Heart right ventricle (tissue), 16 donors: ENCODE results near the gene TMEM198. TPM values are rescaled to one million over a fixed set of nuclear protein-coding genes. Genes with fewer than 3 reads are reported as not detected.

Source experiments
- ATAC-seq, 8 donors: fragments of 200-7000 bp; cut with Tn5 transposase; one replicate each; pipeline ENCODE4 v1.9.1; 2020; ENCODE audit warnings: mild to moderate bottlenecking in 8 of 8, moderate library complexity in 8 of 8, moderate number of reproducible peaks in 1 of 8
- DNase-seq, 2 donors: peaks; one replicate each; pipeline ENCODE4 v3.0.0-alpha.2; 2020
- H3K27ac ChIP-seq, 10 donors: fragments of 200-600 bp; sonication (generic) in 2 of 10; one replicate each; pipeline versions ENCODE4 v1.5.0 to v1.8.0; 2020 to 2022; ENCODE audit warnings: mild to moderate bottlenecking in 3 of 10
- H3K27me3 ChIP-seq, 7 donors: fragments of 200-600 bp; one replicate each; pipeline ENCODE4 v1.8.0; 2021 to 2022; ENCODE audit warnings: mild to moderate bottlenecking in 2 of 7
- H3K36me3 ChIP-seq, 9 donors: fragments of 200-600 bp; sonication (generic) in 1 of 9; one replicate each; pipeline versions ENCODE4 v1.5.0 to v1.8.0; 2020 to 2022; ENCODE audit warnings: mild to moderate bottlenecking in 2 of 9
- H3K4me1 ChIP-seq, 9 donors: fragments of 200-600 bp; sonication (generic) in 1 of 9; one replicate each; pipeline versions ENCODE4 v1.5.0 to v1.8.0; 2020 to 2022; ENCODE audit warnings: mild to moderate bottlenecking in 4 of 9
- H3K4me3 ChIP-seq, 10 donors: fragments of 200-600 bp; sonication (generic) in 2 of 10; one replicate each; pipeline versions ENCODE4 v1.5.0 to v1.8.0; 2020 to 2022; ENCODE audit warnings: mild to moderate bottlenecking in 7 of 10, moderate library complexity in 2 of 10
- H3K9me3 ChIP-seq, 11 donors: fragments of 200-600 bp in 10 of 11; sonication (generic) in 2 of 11; one replicate each; pipeline versions ENCODE4 v1.5.0 to v1.8.0; 2013 to 2022; ENCODE audit warnings: mild to moderate bottlenecking in 2 of 11, control low read depth in 1 of 11, moderate library complexity in 1 of 11
- CTCF ChIP-seq, 9 donors: fragments of 200-600 bp; sonication (generic) in 2 of 9; IDR thresholded peaks; one replicate each; pipeline versions ENCODE4 v1.5.0 to v1.8.0; 2021 to 2022; ENCODE audit warnings: antibody characterized with exemption in 9 of 9, mild to moderate bottlenecking in 5 of 9, moderate library complexity in 1 of 9
- WGBS, 2 donors: extraction: QIAGEN DNeasy Blood & Tissue Kit; methylation state at CpG; one replicate each; pipeline ENCODE4 v1.1.7; 2013; ENCODE audit warnings: inconsistent platforms in 1 of 2; 5-methylcytosine and 5-hydroxymethylcytosine counted together
- intact Hi-C, 10 donors: fragments of 100-400 bp; cut with DNase I; formaldehyde crosslinking; loops; one replicate each; pipeline versions ENCODE4 v1.11.1 to v1.14.2; 2022
- polyA plus RNA-seq, 2 donors: library from polyadenylated mRNA; stranded (reverse); fragments of 200-250 nt; gene quantifications; one replicate each; pipeline ENCODE4 v1.2.3, GENCODE V29; 2013
- total RNA-seq, 10 donors: library from RNA; stranded (reverse); fragmentation: NEBNext Ultra II Directional in 3 of 10; extraction: Animal tissue kit (Norgen Biotek cat#: 25700) in 3 of 10; gene quantifications; one replicate each; pipeline versions ENCODE4 v1.2.1 to v1.2.4, GENCODE V29; 2021 to 2023
- donor health status: Arrhythmogenic right ventricular cardiomyopathy.
- donor health status: ischemic (EF 13 %, LVEDD 7.1; RV severe dilation, severe dysfunction).
- donor health status: healthy with polysubstance abuse.
- donor health status: DM: no; HTN: yes; CAD: no.
- donor health status: DM: no; HTN: no; CAD: no.
- donor health status: ischemic (EF 25% LVEDD 6.9; RV normal size, moderate dysfunction).
- donor health status: ischemic (EF 25% LVEDD 5.7; RV mildly dilated, moderate dysfunction).
- donor health status: healthy.
- donor health status: DM: yes; HTN: yes; CAD: no.
- donor health status: Ischemic cardiomyopathy.
- donor health status: ischemic (EF 35%, LVEDD 5.7; RV mildly dilated, moderate dysfunction).
- donor health status: nonischemic (EF 11% LVEDD 7.7; RV severe dilation, severe dysfunction).
- donor health status: DM: yes; HTN: yes; CAD: no.
- donor health status: PGD.
- donor health status: ischemic (EF 29% LVEDD 5.4; RV normal size, mild dysfunction).
- donor health status: nonischemic (EF 23%, LVEDD 6.1; RV moderate dilation, normal function).

TMEM198 gene
- total and polyA plus RNA-seq, 12 donors: 0.59 to 10.7 (median 1.9) TPM

- peaks cover 0 to 25% (median 7%) of the 10 kb centered on the region in 9 donors for H3K4me1 ChIP-seq
- H3K9me3 ChIP-seq: no peaks in the 10 kb centered on the region
- intact Hi-C loops: no loop called here
- WGBS, 2 donors: 85 to 94% methylated on average over 2 of the region's 2 CpGs
- DNase-seq (no peak), ATAC-seq (no peak)
- TF ChIP-seq CTCF (IDR thresholded peaks at IDR 0.05): no peak
- H3K4me3 ChIP-seq: no peak overlapping the region
- no peaks in the 10 kb centered on the region for H3K27me3 ChIP-seq
- peak overlapping the region in 5 of 10 donors; percentile 26 to 38 (median 30) for H3K27ac ChIP-seq
- H3K36me3 ChIP-seq: no peaks in the 10 kb centered on the region
Observed at GRCh38 chr2:219593154-219593553, 49.3 kb downstream of the TMEM198 start.

GRCh38 chr2:219595256-219595655 is 51.4 kb downstream of the TMEM198 start:
- intact Hi-C loops: loop anchor here in 3 of 10 donors (5.0 kb wide), 3 partner anchors 43 to 53 kb away; partner anchors contain the start of genes CHPF (in 1 of the 3) and TMEM198 (in 1 of the 3)
- H3K9me3 ChIP-seq: no peaks in the 10 kb centered on the region
- WGBS, 2 donors: 8 to 21% methylated on average over 3 of the region's 3 CpGs
- H3K36me3 ChIP-seq: no peaks in the 10 kb centered on the region
- TF ChIP-seq CTCF (IDR thresholded peaks at IDR 0.05): no peak
- peaks cover 0 to 31% (median 11%) of the 10 kb centered on the region in 9 donors for H3K4me1 ChIP-seq
- ATAC-seq (no peak), DNase-seq (no peak)
- H3K27ac ChIP-seq: peak overlapping the region in 6 of 10 donors; percentile 47 to 97 (median 76)
- no peaks in the 10 kb centered on the region for H3K27me3 ChIP-seq
- no peak overlapping the region for H3K4me3 ChIP-seq

- Histone ChIP-seq H3K27me3 (no peaks in the 10 kb centered on the region), H3K27ac (peak overlapping the region; percentile 87 to 97 (median 94)), H3K4me1 (peaks cover 0 to 31% (median 11%) of the 10 kb centered on the region in 9 donors), H3K36me3 (peaks cover 0 to 15% (median 6%) of the 10 kb centered on the region in 9 donors), H3K9me3 (no peaks in the 10 kb centered on the region), H3K4me3 (peak overlapping the region; percentile 46 to 80 (median 70))
- no peak for TF ChIP-seq CTCF (IDR thresholded peaks at IDR 0.05)
- DNase-seq (no peak), ATAC-seq (peak in 7 of 8 donors; percentile 1 to 29 (median 7))
- intact Hi-C loops: loop anchor here in 4 of 10 donors (2.0 to 5.0 kb wide), 5 partner anchors 26 to 55 kb away; partner anchors contain the start of genes CHPF (in 2 of the 4), OBSL1 (in 1 of the 4) and TMEM198 (in 1 of the 4)
- 6 to 11% methylated on average over 19 of the region's 19 CpGs for WGBS, 2 donors
Observed at GRCh38 chr2:219596954-219597551, 53.2 kb downstream of the TMEM198 start.

GRCh38 chr2:219597552-219598307 is 53.9 kb downstream of the TMEM198 start, which contains the start of gene STK11IP:
Gene STK11IP (plus strand): TSS chr2:219597857. CDS start chr2:219598120, 263 bp downstream.
- ATAC-seq: peak; percentile 96 to 99 (median 98)
- no peaks in the 10 kb centered on the region for H3K27me3 ChIP-seq
- H3K27ac ChIP-seq: peak within 1 kb of the TSS; percentile 87 to 97 (median 94)
- peak within 1 kb of the TSS; percentile 46 to 80 (median 70) for H3K4me3 ChIP-seq
- peak; percentile 94 to 98 for DNase-seq
- intact Hi-C loops: loop anchor here in 4 of 10 donors (1.0 to 5.0 kb wide), 7 partner anchors 27 to 209 kb away; partner anchors contain the start of genes CHPF (in 2 of the 4), OBSL1 (in 1 of the 4) and TMEM198 (in 1 of the 4)
- 0 to 1% methylated on average over 57 of the region's 57 CpGs for WGBS, 2 donors
- H3K4me1 ChIP-seq: peaks cover 0 to 29% (median 10%) of the 10 kb centered on the region in 9 donors
- TF ChIP-seq CTCF (IDR thresholded peaks at IDR 0.05): no peak
- H3K9me3 ChIP-seq: no peaks in the 10 kb centered on the region
- H3K36me3 ChIP-seq: peaks cover 0 to 22% (median 13%) of the 10 kb centered on the region in 9 donors
